ENCODE data around the gene CERS2.

CERS2 gene

DNA sequence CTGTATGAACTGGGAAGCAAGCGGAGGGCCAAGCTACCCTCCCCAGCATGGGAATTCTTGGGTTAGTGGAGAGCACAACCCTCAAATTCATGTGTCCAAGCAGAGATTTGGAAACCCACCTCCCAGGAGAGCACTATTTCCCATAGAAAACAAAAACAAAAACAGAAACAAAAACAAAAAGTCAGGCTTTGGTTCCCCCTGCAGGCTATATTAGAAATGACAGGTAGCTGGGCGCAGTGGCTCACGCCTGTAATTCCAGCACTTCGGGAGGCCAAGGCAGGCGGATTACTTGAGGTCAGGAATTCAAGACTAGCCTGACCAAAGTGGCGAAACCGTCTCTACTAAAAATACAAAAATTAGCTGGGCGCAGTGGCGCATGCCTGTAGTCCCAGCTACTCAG is 21.3 kb upstream of the CERS2 start:
- H3K27ac ChIP-seq (ENCODE audit: low read depth, low read length): no peak overlapping the region
- H3K9me3 ChIP-seq (ENCODE audit: low read length): no peaks in the 10 kb centered on the region
- H3K4me3 ChIP-seq (ENCODE audit: low read depth in 1 of 2, low read length in 2 of 2): no peak overlapping the region
- peaks cover 5% of the 10 kb centered on the region for H3K4me1 ChIP-seq (ENCODE audit: insufficient read depth, low read length)
- H3K9ac ChIP-seq (ENCODE audit: low read length): no peak overlapping the region
- no peaks in the 10 kb centered on the region for H3K27me3 ChIP-seq (ENCODE audit: control insufficient read depth in 1 of 2, insufficient read depth in 2 of 2, low read length in 2 of 2)
- H3K36me3 ChIP-seq (ENCODE audit: insufficient read depth, low read length): peaks cover 38% of the 10 kb centered on the region

DNA sequence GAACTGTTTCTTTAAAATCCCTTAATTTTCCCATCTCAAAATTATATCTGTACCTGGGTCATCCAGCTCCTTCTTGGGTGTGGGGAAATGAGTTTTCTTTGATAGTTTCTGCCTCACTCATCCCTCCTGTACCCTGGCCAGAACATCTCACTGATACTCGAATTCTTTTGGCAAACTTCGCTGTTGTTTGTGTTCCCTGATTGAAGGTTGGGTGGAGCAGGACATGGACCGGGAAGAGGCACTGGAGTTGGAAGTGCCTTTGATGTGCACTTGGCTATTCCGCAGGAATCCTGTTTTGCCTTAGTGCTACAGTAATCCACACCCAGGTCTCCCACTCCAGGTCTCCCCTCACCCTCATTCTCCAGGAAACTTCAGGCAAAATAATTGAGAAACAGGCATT is 20.8 kb upstream of the CERS2 start:
- no peak overlapping the region for H3K9ac ChIP-seq (ENCODE audit: low read length)
- no peak overlapping the region for H3K4me3 ChIP-seq (ENCODE audit: low read depth in 1 of 2, low read length in 2 of 2)
- no peaks in the 10 kb centered on the region for H3K9me3 ChIP-seq (ENCODE audit: low read length)
- H3K4me1 ChIP-seq (ENCODE audit: insufficient read depth, low read length): peaks cover 5% of the 10 kb centered on the region
- no peak overlapping the region for H3K27ac ChIP-seq (ENCODE audit: low read depth, low read length)
- peaks cover 33% of the 10 kb centered on the region for H3K36me3 ChIP-seq (ENCODE audit: insufficient read depth, low read length)
- no peaks in the 10 kb centered on the region for H3K27me3 ChIP-seq (ENCODE audit: control insufficient read depth in 1 of 2, insufficient read depth in 2 of 2, low read length in 2 of 2)

DNA sequence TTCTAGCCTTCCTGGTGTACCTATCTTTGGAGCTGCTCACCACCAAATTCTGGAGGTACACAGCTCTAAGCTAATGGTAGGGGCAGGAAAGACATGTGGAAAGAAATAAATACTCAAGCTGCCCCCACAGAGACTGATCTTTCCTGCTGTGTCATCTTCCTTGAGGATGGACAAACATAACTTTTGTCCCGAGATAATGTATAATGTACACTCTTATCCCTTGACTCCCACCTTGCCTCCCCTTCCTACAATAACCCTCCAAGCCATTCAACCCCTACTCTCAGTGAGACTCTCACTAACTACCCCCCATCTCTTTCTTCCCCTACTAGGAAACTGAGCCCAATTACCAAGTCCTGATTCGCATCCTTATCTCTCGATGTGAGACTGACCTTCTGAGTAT is 19.6 kb upstream of the CERS2 start:
- H3K27ac ChIP-seq (ENCODE audit: low read depth, low read length): no peak overlapping the region
- H3K4me3 ChIP-seq (ENCODE audit: low read depth in 1 of 2, low read length in 2 of 2): no peak overlapping the region

GRCh38 chr1:150992626-150993025 is 18.0 kb upstream of the CERS2 start:
- peaks cover 5% of the 10 kb centered on the region for H3K4me1 ChIP-seq (ENCODE audit: insufficient read depth, low read length)
- H3K4me3 ChIP-seq (ENCODE audit: low read depth in 1 of 2, low read length in 2 of 2): no peak overlapping the region
- no peaks in the 10 kb centered on the region for H3K27me3 ChIP-seq (ENCODE audit: control insufficient read depth in 1 of 2, insufficient read depth in 2 of 2, low read length in 2 of 2)
- H3K9ac ChIP-seq (ENCODE audit: low read length): no peak overlapping the region
- H3K9me3 ChIP-seq (ENCODE audit: low read length): no peaks in the 10 kb centered on the region
- H3K36me3 ChIP-seq (ENCODE audit: insufficient read depth, low read length): peaks cover 10% of the 10 kb centered on the region
- no peak overlapping the region for H3K27ac ChIP-seq (ENCODE audit: low read depth, low read length)

More for the DNA sequence above, 19.6 kb upstream of the CERS2 start:
- Histone ChIP-seq H3K9me3 (ENCODE audit: low read length) (no peaks in the 10 kb centered on the region), H3K9ac (ENCODE audit: low read length) (no peak overlapping the region), H3K27me3 (ENCODE audit: control insufficient read depth in 1 of 2, insufficient read depth in 2 of 2, low read length in 2 of 2) (no peaks in the 10 kb centered on the region), H3K36me3 (ENCODE audit: insufficient read depth, low read length) (peaks cover 26% of the 10 kb centered on the region), H3K4me1 (ENCODE audit: insufficient read depth, low read length) (peaks cover 5% of the 10 kb centered on the region)

GRCh38 chr1:150987924-150988323 is 13.3 kb upstream of the CERS2 start:
- Histone ChIP-seq H3K36me3 (ENCODE audit: insufficient read depth, low read length) (no peaks in the 10 kb centered on the region), H3K4me3 (ENCODE audit: low read depth in 1 of 2, low read length in 2 of 2) (no peak overlapping the region), H3K27ac (ENCODE audit: low read depth, low read length) (no peak overlapping the region), H3K27me3 (ENCODE audit: control insufficient read depth in 1 of 2, insufficient read depth in 2 of 2, low read length in 2 of 2) (no peaks in the 10 kb centered on the region), H3K4me1 (ENCODE audit: insufficient read depth, low read length) (no peaks in the 10 kb centered on the region), H3K9ac (ENCODE audit: low read length) (no peak overlapping the region), H3K9me3 (ENCODE audit: low read length) (no peaks in the 10 kb centered on the region)

DNA sequence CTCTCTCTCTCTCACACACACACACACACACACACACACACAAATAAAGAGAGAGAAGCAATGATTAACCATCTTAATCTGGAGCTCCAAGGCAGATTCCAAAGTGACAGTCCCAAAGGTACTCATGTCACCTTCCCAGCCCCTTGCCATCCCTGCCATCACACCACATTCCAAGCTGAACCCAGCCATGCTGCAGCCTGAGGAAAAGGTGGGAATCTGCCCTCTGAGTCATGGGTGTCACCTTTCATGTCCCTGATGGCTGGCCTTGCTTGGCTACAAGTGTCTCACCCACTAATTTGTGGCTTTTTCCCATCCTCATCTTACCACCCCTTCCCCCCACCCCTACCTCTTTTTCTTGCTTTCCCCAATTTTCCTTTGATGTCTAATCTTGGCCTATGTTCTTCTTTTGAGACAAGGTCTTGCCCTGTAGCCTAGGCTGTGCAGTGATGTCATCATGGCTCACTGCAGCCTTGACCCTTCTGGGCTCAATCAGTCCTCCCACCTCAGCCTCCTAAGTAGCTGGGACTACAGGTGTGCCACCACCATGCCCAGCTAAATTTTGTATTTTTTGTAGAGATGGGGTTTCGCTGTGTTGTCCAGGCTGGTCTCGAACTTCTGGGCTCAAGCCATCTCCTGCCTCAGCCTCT is 10.7 kb upstream of the CERS2 start:
- Histone ChIP-seq H3K9me3 (ENCODE audit: low read length) (no peaks in the 10 kb centered on the region), H3K27ac (ENCODE audit: low read depth, low read length) (no peak overlapping the region), H3K27me3 (ENCODE audit: control insufficient read depth in 1 of 2, insufficient read depth in 2 of 2, low read length in 2 of 2) (no peaks in the 10 kb centered on the region), H3K4me3 (ENCODE audit: low read depth in 1 of 2, low read length in 2 of 2) (no peak overlapping the region), H3K36me3 (ENCODE audit: insufficient read depth, low read length) (no peaks in the 10 kb centered on the region), H3K9ac (ENCODE audit: low read length) (no peak overlapping the region), H3K4me1 (ENCODE audit: insufficient read depth, low read length) (no peaks in the 10 kb centered on the region)

GRCh38 chr1:150981805-150982712 is 7.4 kb upstream of the CERS2 start, which contains the start of gene ANXA9:
TSS of gene ANXA9 (plus strand) at chr1:150982292. CDS start at chr1:150983106, 814 bp downstream.
- H3K4me1 ChIP-seq (ENCODE audit: insufficient read depth, low read length): peaks cover 10% of the 10 kb centered on the region
- no peaks in the 10 kb centered on the region for H3K27me3 ChIP-seq (ENCODE audit: control insufficient read depth in 1 of 2, insufficient read depth in 2 of 2, low read length in 2 of 2)
- H3K36me3 ChIP-seq (ENCODE audit: insufficient read depth, low read length): no peaks in the 10 kb centered on the region
- no peaks in the 10 kb centered on the region for H3K9me3 ChIP-seq (ENCODE audit: low read length)
- H3K4me3 ChIP-seq (ENCODE audit: low read depth in 1 of 2, low read length in 2 of 2): no peak within 1 kb of the TSS
- no peak within 1 kb of the TSS for H3K9ac ChIP-seq (ENCODE audit: low read length)
- no peak within 1 kb of the TSS for H3K27ac ChIP-seq (ENCODE audit: low read depth, low read length)

DNA sequence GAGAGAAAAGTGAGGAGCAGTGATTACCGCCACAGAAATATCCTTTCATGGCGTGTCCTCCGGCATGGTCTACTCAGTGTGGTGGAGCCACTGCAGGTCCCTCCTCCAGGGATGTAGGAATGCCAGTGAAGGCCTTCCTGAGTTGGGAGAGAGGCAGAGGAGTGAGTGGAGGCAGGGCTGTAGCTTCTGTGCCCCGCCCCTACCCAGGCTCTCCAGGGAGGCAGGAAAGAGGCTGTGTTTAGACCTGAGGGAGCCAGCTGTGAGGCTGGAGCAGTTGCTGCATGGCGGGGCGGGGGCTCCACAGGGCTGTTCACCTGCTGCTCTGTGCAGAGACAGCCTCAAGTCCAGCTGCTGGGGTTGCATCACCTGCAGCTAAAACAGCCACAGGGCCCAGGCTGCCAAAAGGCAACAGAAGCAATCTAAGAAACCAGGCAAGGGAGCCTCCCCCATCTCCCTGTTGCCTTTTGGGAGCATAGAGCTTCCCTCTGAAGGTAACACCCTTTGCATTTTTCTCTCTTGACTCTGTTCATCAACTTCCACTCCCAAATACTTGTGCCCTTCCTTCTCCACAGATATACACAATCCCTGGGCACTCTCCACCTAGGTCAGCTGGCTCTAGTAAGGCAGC is 6.7 kb upstream of the CERS2 start:
- Histone ChIP-seq H3K36me3 (ENCODE audit: insufficient read depth, low read length) (no peaks in the 10 kb centered on the region), H3K9ac (ENCODE audit: low read length) (no peak overlapping the region), H3K27me3 (ENCODE audit: control insufficient read depth in 1 of 2, insufficient read depth in 2 of 2, low read length in 2 of 2) (no peaks in the 10 kb centered on the region), H3K27ac (ENCODE audit: low read depth, low read length) (no peak overlapping the region), H3K4me1 (ENCODE audit: insufficient read depth, low read length) (peaks cover 10% of the 10 kb centered on the region), H3K4me3 (ENCODE audit: low read depth in 1 of 2, low read length in 2 of 2) (no peak overlapping the region), H3K9me3 (ENCODE audit: low read length) (no peaks in the 10 kb centered on the region)

DNA sequence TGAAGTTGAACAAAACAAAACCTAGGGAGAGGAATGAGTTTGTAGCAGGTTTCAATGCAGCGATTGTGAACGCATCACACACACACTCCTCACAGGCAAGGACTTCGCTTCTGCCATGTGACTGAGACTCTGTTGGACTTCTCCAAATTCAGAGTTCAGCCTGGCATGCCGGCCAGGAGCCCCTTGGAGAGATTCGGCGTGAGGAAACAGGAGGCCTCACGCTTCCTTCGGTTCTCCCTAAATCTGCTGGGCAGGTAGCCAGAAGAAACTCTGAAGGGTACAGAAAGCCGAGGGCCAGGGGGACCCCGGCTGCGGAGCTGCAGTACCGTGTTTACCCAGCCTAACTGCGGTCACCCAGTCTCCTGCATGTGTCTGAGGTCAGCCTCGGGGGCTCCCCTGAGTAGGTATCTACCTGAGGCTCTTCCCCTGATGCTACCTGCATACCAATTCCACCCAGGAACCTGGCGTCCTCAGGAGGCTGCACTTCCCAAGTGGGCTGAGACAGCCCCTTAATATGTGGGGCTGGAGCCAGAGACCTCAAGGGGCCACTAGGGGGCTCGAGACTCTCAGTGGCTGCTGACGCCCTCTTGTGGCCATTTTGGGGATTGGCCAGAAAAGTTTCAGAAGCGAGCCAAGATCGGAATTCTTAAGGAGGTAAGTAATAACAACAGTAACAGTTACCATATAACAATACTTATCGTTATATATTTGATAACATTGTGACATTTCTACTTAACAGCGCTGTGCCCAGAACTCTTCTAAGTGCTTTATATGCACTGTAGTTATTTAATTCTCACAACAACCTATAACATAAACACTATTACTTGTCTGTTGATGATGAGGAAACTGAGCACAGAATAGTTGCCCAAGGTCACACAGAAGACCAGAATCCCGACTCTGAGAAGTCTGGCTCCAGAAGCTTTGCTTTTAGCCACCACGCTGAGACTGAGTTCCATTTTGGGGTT is 4.7 kb upstream of the CERS2 start:
- Histone ChIP-seq H3K36me3 (ENCODE audit: insufficient read depth, low read length) (no peaks in the 10 kb centered on the region), H3K4me1 (ENCODE audit: insufficient read depth, low read length) (peaks cover 10% of the 10 kb centered on the region), H3K9ac (ENCODE audit: low read length) (no peak overlapping the region), H3K9me3 (ENCODE audit: low read length) (no peaks in the 10 kb centered on the region), H3K27ac (ENCODE audit: low read depth, low read length) (no peak overlapping the region), H3K27me3 (ENCODE audit: control insufficient read depth in 1 of 2, insufficient read depth in 2 of 2, low read length in 2 of 2) (no peaks in the 10 kb centered on the region), H3K4me3 (ENCODE audit: low read depth in 1 of 2, low read length in 2 of 2) (peak overlapping the region in 1 of 2 donors; percentile 15)

- Histone ChIP-seq H3K9ac (ENCODE audit: low read length) (no peak overlapping the region), H3K27me3 (ENCODE audit: control insufficient read depth in 1 of 2, insufficient read depth in 2 of 2, low read length in 2 of 2) (no peaks in the 10 kb centered on the region), H3K36me3 (ENCODE audit: insufficient read depth, low read length) (no peaks in the 10 kb centered on the region), H3K27ac (ENCODE audit: low read depth, low read length) (peak overlapping the region; percentile 59), H3K4me3 (ENCODE audit: low read depth in 1 of 2, low read length in 2 of 2) (no peak overlapping the region), H3K9me3 (ENCODE audit: low read length) (no peaks in the 10 kb centered on the region), H3K4me1 (ENCODE audit: insufficient read depth, low read length) (peaks cover 29% of the 10 kb centered on the region)
Measured at GRCh38 chr1:150976879-150977694, 2.5 kb upstream of the CERS2 start.

All from muscle layer of colon (tissue), 2 donors.